C4-2B (cell line): Measurements from ENCODE around the gene INO80D.

Experiments
- CTCF ChIP-seq: fragments of 450-650 bp; conservative IDR thresholded peaks from 2 replicates; pipeline ENCODE4 v1.5.1; 2017; ENCODE audit warnings: mild to moderate bottlenecking
- ZFX ChIP-seq: fragments of 450-650 bp; IDR thresholded peaks from 2 replicates; pipeline ENCODE4 v1.6.1; 2017

- TF ChIP-seq CTCF = no peak; the same call in 1 of the 2 replicates
- no peak for TF ChIP-seq ZFX
These were observed 62.8 kb downstream of the INO80D start for GRCh38 chr2:206023183-206023582.
